ENCODE data around the gene SRPX.

The SRPX gene, protein sequence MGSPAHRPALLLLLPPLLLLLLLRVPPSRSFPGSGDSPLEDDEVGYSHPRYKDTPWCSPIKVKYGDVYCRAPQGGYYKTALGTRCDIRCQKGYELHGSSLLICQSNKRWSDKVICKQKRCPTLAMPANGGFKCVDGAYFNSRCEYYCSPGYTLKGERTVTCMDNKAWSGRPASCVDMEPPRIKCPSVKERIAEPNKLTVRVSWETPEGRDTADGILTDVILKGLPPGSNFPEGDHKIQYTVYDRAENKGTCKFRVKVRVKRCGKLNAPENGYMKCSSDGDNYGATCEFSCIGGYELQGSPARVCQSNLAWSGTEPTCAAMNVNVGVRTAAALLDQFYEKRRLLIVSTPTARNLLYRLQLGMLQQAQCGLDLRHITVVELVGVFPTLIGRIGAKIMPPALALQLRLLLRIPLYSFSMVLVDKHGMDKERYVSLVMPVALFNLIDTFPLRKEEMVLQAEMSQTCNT

GRCh38 chrX:38220415-38221390, at the start of gene SRPX:
Gene SRPX (minus strand): TSS chrX:38220871. CDS start chrX:38220792, 79 bp downstream.
- DNase-seq (ENCODE audit: low read depth in 4 of 4, low spot score in 1 of 4) = no peak

GRCh38 chrX:38268011-38268410, 47.3 kb upstream of the SRPX start:
- DNase-seq (ENCODE audit: low read depth in 4 of 4, low spot score in 1 of 4) = no peak

GRCh38 chrX:38262715-38263620, 42.3 kb upstream of the SRPX start:
- DNase-seq (ENCODE audit: low read depth in 4 of 4, low spot score in 1 of 4) = no peak

- DNase-seq (ENCODE audit: low read depth in 4 of 4, low spot score in 1 of 4) = no peak
These were observed 39.6 kb upstream of the SRPX start for GRCh38 chrX:38260231-38260630.

DNA sequence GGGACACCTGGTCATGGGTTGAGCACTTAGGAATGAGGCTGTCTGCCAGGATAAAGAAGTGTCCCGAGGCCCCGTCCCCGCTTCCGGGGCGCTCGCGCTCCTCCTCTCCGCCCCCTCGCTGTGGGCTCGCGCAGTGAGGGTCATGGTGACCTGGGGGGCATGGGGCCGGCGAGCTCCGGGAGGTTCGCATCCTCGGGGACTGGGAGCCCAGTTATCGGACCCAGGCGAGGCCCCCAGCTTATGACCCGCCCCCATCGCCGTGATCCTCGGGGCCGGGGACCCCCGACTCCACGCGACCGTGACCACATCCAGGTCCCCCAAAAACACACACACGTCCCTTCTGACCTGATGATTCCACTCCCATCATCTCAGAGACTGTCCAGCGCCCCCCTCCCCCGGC, 35.3 kb upstream of the SRPX start:
- no peak for DNase-seq (ENCODE audit: low read depth in 4 of 4, low spot score in 1 of 4)

- DNase-seq (ENCODE audit: low read depth in 4 of 4, low spot score in 1 of 4) = no peak
These were observed 29.3 kb upstream of the SRPX start for GRCh38 chrX:38249965-38250364.

GRCh38 chrX:38247051-38247450, 26.4 kb upstream of the SRPX start:
- DNase-seq (ENCODE audit: low read depth in 4 of 4, low spot score in 1 of 4) = no peak

DNA sequence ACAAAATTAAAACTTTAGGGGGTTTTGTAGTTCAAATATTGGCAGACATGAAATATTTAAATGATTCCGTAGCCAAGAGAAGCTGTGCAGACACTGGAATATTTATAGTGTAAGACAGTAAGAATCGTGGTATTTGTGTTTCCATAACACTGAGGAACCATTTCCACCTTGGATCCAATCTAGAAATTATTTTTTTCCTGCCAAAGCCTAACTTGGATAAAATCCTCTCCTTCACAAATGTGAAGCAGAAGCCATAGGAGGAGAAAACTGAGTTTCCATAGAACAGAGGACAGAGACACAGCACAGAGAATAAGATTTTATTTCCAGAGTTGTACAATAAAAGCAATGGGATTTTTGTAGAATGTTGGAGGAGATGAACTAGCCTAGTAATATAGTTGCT, 19.9 kb upstream of the SRPX start:
- no peak for DNase-seq (ENCODE audit: low read depth in 4 of 4, low spot score in 1 of 4)

DNA sequence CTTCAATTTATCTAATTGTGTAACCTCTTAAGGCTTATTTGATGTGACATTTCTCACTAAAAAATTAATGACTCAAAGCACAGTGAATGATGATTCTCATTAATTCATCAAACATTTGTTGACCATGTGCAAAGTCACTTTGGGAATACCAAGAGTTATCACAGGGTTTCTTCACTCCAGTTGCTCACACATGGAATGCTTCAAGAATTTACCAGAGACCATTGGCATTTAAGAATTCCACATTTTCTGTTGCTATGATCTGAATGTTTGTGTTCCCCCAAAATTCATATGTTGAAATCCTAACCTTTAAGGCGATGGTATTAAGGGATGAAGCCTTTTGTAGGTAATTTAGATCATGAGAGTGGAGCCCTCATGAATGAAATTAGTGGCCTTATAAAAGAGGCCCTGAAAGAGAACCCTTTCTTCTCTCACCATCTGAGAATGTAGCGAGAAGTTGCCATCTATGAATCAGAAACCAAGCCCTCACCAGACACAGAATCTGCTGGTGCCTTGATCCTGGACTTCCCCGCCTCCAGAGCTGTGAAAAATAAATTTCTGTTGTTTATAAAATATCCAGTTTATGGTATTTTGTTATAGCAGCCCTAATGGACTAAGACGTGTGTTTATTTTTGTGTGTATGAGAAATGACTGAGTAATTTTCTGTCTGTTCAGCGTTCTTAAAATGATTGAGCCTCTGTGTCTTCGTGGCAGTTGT, 16.4 kb upstream of the SRPX start:
- no peak for DNase-seq (ENCODE audit: low read depth in 4 of 4, low spot score in 1 of 4)

- DNase-seq (ENCODE audit: low read depth in 4 of 4, low spot score in 1 of 4) = no peak
These were observed 13.4 kb upstream of the SRPX start for GRCh38 chrX:38233891-38234667.

DNA sequence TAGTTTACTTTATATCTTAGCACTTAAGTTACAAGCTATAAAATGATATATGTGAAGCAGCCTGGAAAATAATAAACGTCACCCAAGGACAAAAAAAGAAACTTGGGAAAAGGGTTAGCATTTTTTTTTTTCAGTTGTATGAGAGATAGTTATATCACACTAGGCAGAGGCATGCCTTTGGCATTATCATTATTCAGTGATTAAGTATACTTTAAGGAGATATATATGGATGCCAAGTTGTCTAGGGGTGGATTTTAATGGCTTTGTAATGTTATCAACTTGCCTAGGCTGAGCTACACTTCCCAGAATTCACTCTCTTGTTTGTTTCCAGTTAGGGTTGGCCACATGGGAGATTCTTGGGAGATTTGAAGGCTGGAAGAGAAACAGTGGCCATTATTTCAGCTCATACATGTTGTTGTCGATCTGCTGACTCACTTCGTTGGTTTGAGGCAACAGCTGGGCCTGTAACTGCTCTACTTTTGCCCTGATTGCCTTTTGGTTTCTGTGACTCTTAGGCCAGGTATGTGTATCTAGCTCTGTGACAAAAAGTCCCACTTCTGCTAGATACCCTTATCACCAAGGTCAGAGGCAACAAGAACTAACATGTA, 11.5 kb upstream of the SRPX start:
- DNase-seq (ENCODE audit: low read depth in 4 of 4, low spot score in 1 of 4) = no peak

DNA sequence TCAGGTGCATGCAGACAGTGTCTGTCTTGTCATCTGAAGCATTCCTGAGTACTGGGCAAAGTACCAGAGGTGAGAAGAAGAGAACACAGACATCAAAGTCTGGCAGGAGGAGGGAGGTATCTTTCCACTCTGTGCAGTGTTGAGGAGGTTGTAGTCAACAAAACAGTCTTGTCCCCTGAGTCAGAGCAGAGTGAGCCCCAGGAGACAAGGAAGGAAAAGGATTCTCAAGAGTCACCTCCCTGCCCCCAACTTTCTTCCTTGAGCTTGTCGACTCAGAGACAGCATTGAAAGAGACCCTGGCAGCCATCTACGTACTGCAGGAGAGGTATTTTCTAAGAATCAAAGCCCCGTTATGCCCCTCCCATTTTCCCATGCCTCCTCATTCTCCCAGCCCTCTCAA, 4.4 kb upstream of the SRPX start:
- no peak for DNase-seq (ENCODE audit: low read depth in 4 of 4, low spot score in 1 of 4)

GRCh38 chrX:38224160-38224559, 3.5 kb upstream of the SRPX start:
- DNase-seq (ENCODE audit: low read depth in 4 of 4, low spot score in 1 of 4) = no peak

DNA sequence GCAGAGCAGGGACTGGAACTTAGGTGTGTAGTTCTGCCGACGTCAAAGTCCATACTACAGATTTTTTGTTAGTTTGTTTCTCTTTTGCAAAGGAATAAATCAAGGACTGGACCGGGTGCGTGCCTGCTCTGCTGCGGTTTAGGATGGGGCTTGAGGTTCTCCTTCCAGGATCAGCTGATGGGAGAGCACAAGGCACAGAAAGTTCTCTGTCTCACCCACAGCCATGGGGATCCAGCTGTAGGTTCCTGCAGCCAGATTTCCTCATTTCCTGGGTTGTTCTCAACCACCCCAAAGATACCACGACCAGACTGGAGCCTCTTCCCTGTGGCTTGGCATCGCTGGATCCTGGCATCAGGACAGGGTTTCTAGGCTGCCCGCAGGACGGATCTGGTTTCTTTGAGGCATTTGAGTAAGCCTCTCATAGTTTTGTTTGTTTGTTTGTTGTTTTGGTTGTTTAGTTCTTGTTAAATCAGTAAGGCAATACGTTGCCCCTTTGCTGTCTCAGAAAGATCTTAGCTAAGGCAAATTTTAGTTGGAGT, 789 bp upstream of the SRPX start:
- no peak for DNase-seq (ENCODE audit: low read depth in 4 of 4, low spot score in 1 of 4)

DNA sequence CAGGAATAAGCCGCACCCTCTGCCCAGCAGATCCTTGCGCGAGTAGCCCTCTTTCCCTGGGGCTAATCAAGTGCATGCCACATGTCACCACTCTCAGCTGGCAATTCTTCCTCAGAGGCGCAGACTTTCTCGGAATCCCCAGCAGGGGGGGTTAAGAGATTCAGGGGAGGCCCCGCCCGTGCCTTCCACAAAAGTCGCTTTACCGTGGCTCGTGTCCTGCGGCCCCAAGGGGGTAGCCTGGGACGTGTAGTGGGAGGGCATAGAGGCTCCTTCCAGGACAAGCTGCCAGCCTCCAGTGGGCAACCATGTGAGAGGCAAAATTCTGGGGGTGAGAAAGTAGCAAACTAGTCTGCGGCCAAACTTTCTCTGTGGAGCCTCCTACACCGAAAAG, 652 bp downstream of the SRPX start:
- DNase-seq (ENCODE audit: low read depth in 4 of 4, low spot score in 1 of 4) = peak in 1 of 4 experiments; percentile 1

- no peak for DNase-seq (ENCODE audit: low read depth in 4 of 4, low spot score in 1 of 4)
These were observed 4.0 kb downstream of the SRPX start for GRCh38 chrX:38216642-38217041.

- DNase-seq (ENCODE audit: low read depth in 4 of 4, low spot score in 1 of 4) = no peak
These were observed 5.8 kb downstream of the SRPX start for GRCh38 chrX:38214551-38215531.

- DNase-seq (ENCODE audit: low read depth in 4 of 4, low spot score in 1 of 4) = no peak
These were observed 6.6 kb downstream of the SRPX start for GRCh38 chrX:38214044-38214443.
